AML-193 (cell line): ENCODE results near the gene ROR1.
"Not testable (repeated sequence)": the region's sequence is repeated elsewhere in the genome, so short reads cannot be mapped to it uniquely, and the experiment has no call there.

Experiments used
- DNase-seq, 2 experiments: peaks; one replicate each; lab custom pipeline; 2025; lab: John Stamatoyannopoulos, UW

The ROR1 gene

GRCh38 chr1:63822540-63822939, 48.7 kb downstream of the ROR1 start:
- no peak for DNase-seq

DNA sequence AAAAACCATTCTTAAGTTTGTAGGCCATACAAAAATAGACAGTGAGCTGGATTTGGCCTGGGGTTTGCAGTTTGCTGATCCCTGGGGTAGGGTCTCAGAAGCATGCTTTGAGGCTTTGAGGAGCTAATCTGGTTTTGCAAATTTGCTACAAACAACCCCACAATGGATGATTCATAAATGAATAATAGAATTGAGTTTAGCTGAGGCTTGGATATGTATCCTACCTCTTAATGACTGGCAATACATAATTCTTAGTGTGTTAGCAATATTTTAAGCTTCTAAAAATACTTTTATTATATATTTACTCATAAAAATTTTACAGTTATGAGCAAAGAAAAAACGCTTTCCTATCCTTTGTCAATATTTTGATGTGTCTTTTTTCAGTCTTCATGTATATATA, 50.6 kb downstream of the ROR1 start:
- no peak for DNase-seq

DNA sequence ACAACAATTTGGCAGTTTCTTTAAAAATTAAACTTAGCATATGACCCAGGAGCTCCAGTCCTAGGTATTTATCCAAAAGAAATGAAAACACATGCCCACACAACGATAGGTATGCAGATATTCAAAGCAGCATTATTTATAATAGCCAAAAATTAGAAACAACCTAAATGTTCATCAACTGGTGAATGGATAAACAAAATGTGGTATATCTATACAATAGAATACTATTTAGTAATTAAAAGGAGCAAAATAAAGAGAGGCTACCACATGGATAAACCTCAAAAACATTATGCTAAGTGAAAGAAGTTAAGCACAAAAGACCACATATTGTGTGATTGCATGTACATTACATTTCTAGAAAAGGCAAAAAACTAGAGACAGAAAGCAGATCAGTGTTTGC, 51.3 kb downstream of the ROR1 start:
- DNase-seq = no peak

- not testable (repeated sequence) for DNase-seq
These were observed 52.5 kb downstream of the ROR1 start for GRCh38 chr1:63826246-63826861.

- no peak for DNase-seq
These were observed 53.8 kb downstream of the ROR1 start for GRCh38 chr1:63827411-63828321.

GRCh38 chr1:63828322-63829044, 54.7 kb downstream of the ROR1 start:
- no peak for DNase-seq

GRCh38 chr1:63829349-63830327, 55.8 kb downstream of the ROR1 start:
- DNase-seq = no peak

DNA sequence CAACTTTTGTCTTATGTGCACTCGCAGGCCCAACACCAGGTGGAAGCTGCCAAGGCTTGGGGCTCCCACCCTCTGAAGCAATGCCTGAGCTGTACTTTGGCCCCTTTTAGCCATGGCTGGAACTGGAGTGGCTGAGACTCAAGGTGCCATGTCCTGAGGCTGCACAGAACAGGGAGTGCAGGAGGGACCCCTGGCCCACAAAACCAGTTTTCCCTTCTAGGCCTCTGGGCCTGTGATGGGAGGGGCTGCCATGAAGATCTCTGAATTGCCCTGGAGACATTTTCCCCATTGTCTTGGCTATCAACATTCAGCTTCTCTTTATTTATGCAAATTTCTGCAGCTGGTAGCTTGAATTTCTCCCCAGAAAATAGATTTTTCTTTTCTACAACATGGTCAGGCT, 57.6 kb downstream of the ROR1 start:
- no peak for DNase-seq

DNA sequence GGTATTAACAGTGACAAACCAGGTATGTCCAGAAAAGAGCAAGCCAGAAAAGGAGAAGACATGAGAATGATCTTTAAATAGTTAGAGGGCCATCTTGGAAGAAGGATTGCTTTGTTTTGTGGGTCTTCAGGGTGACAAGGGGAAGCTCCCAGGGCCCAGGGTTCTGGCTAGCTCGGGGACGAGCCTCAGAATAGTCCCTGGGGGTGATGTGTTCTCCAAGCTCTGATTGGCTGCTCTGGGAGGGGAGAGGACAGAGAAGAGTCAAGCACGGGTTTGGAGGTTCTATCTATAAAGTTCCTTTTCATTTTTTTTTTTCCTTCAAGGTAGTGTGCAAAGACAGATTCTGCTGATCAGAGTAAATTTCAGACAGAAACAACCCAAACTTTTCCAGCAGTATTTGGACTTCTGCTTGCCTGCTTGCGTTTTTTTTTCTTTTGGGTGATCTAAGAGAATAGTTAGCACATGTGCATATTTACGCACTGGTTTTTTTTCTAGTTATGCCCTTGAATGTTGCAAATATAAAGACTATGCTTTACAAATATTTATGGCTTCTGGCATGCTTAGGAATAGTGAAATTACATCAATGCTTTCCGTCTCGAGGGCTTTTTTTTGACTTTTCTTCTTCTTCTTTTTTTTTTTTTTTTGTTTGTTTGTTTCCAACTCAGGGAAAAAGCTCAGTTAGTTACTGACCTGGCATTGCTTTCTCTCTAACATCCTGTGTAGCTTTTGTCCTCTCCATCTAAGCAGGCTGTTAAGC, 59.7 kb downstream of the ROR1 start:
- no peak for DNase-seq

GRCh38 chr1:63835128-63835527, 61.3 kb downstream of the ROR1 start:
- no peak for DNase-seq

- DNase-seq = no peak
These were observed 62.6 kb downstream of the ROR1 start for GRCh38 chr1:63836374-63836773.

DNA sequence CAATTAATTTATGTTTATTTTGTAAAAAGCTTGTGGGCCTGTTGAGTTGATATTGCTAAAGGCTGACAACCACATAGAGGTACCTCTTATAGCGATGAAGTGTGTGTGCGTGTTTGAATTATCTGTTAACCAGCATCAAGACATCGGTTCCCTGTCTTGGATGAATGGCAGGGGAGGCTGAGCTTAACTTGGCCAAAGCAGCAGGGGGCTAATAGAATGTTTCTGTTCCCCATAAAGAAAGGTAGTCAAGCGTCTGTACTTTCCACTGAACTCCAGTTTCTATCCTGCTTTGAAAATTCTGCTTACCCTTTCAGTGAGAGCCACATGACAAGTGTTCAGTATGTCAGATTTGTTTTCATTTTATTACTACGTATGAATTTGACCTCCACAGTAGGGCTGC, 63.0 kb downstream of the ROR1 start:
- DNase-seq = no peak

- no peak for DNase-seq
These were observed 69.2 kb downstream of the ROR1 start for GRCh38 chr1:63843010-63843409.

DNA sequence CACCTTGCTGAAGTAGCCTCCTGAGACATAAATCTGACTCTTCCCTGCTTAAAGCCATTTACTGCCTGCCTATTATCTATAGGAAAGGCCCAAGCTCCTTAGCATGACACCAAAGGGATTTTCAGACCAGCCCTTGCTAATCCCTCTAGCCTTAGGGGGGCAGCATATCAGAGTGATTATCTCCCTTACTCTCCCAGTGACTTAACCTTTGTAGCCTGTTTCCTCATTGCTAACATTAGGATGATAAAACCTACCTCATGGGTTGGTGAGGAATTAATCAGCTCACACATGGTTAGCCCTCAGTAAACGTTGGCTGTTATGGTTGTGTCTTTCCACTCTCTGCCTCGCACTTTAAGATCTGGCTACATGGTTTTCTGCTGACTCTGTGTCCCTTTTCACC, 70.1 kb downstream of the ROR1 start:
- no peak for DNase-seq

DNA sequence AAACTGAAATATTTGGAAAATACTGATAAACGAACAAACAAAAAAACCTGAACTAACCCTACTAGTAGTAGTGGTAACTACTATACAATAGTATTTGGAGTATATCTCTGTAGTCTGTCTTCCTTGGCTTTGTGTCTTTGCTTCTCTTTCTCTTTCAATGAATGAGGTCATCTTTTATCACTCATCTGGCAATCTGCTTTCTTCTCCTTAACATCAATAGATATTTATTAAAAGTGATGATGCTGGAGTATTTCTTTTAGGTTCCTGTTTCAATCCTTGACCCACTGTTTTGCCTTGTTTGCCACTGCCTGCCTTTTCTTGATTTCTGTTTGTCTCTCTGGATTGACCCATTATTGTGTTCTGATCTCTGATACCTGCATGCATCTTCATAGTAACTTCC, 71.5 kb downstream of the ROR1 start:
- no peak for DNase-seq

- no peak for DNase-seq
These were observed 73.6 kb downstream of the ROR1 start for GRCh38 chr1:63847308-63847910.

- DNase-seq = no peak
These were observed 74.9 kb downstream of the ROR1 start for GRCh38 chr1:63848733-63849132.

GRCh38 chr1:63849149-63849548, 75.3 kb downstream of the ROR1 start:
- no peak for DNase-seq

DNA sequence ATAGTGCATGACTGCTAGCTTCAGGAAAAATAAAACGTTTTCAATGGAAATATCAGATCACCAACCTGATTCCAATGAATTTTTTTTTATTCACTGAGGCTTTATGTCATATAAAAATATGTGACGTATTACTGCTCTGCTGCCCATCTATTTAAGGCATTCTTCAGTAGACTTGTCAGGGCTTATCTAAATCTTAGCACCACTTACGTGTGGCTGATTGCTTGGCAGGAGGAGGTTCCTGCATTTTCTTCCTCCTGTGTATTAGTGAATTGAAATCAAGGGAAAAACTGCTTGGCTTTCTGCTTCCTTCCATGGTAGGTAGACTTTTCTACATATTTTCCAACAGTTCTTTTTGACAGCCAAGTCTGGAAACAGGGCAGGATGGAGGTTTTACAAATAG, 80.3 kb downstream of the ROR1 start:
- DNase-seq = no peak

GRCh38 chr1:63855942-63856341, 82.1 kb downstream of the ROR1 start:
- DNase-seq = no peak

DNA sequence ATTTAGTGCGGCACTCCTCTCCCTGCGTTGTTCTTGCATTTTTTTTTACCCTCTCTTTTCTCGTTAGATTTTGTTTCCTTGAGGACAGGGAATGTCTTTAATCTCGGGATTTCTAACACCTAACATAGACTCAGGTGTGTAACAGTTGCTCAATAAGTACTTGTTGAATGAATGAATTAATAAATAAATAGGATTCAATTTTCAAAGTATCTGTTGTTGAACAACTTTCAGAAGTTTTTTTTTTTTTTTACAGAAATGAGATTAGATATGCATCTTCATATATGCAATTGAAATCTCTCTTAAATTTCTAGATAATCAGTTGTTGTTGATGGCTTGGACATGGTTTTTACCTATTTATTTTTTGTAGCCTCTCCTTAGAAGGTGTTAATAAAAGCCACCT, 83.1 kb downstream of the ROR1 start:
- no peak for DNase-seq
